IMR-90 (cell line): ENCODE data around the gene SBF2.

Experiments used
- BHLHE40 ChIP-seq: fragments of 150-350 bp; IDR thresholded peaks from 2 replicates; pipeline ENCODE4 v1.6.1; 2016; ENCODE audit warnings: mild to moderate bottlenecking, low read depth, low read length
- CTCF ChIP-seq: conservative IDR thresholded peaks from 2 replicates; pipeline ENCODE4 v1.5.1; 2012; ENCODE audit warnings: mild to moderate bottlenecking, low read depth, low read length, improper control_type of control experiment
- MAZ ChIP-seq: IDR thresholded peaks from 2 replicates; pipeline ENCODE4 v1.6.1; 2012; ENCODE audit warnings: low read depth, mild to moderate bottlenecking, low read length, improper control_type of control experiment, moderate library complexity, borderline replicate concordance
- NFE2L2 ChIP-seq: fragments of 150-350 bp; IDR thresholded peaks from 2 replicates; pipeline ENCODE4 v1.6.1; 2016; ENCODE audit warnings: low read depth, mild to moderate bottlenecking, low read length
- POLR2A ChIP-seq: IDR thresholded peaks from 2 replicates; pipeline ENCODE4 v1.6.1; 2012; ENCODE audit warnings: mild to moderate bottlenecking, low read depth, low read length
- RAD21 ChIP-seq: IDR thresholded peaks from 2 replicates; pipeline ENCODE4 v1.6.1; 2012; ENCODE audit warnings: low read length, improper control_type of control experiment
- RCOR1 ChIP-seq: IDR thresholded peaks from 2 replicates; pipeline ENCODE4 v1.6.1; 2012; ENCODE audit warnings: mild to moderate bottlenecking, low read length, improper control_type of control experiment; ENCODE audit not compliant: insufficient replicate concordance

DNA sequence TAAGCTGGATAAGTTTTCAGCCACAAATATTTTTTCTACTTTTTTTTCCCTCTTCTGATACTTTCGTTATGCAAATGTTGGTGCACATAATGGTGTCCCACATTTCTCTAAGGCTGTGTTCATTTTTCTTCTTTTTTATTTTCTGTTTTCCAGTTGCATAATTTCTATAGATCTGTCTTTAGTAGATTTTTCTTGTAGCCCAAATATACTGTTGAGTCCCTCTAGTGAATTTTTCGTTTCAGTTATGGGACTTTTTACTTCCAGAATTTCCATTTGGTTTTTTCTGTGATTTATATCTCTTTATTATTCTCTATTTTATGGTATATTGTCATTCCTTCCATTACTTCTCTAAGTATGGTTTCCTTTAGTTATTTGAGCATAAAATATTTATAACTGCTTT, 558.1 kb downstream of the SBF2 start:
- TF ChIP-seq CTCF (no peak), POLR2A (no peak), BHLHE40 (no peak), RCOR1 (no peak), RAD21 (no peak), MAZ (no peak), NFE2L2 (no peak)
